ENCODE data around the gene NAA80. TPM values are rescaled to one million over a fixed set of nuclear protein-coding genes. Genes with fewer than 3 reads are reported as not detected.
A peak's percentile ranks its signal among the peaks of the same experiment; 100 is the strongest.

Gene NAA80
- total and polyA plus RNA-seq, 8 donors = 2.6 to 15.6 (median 5.2) TPM

DNA sequence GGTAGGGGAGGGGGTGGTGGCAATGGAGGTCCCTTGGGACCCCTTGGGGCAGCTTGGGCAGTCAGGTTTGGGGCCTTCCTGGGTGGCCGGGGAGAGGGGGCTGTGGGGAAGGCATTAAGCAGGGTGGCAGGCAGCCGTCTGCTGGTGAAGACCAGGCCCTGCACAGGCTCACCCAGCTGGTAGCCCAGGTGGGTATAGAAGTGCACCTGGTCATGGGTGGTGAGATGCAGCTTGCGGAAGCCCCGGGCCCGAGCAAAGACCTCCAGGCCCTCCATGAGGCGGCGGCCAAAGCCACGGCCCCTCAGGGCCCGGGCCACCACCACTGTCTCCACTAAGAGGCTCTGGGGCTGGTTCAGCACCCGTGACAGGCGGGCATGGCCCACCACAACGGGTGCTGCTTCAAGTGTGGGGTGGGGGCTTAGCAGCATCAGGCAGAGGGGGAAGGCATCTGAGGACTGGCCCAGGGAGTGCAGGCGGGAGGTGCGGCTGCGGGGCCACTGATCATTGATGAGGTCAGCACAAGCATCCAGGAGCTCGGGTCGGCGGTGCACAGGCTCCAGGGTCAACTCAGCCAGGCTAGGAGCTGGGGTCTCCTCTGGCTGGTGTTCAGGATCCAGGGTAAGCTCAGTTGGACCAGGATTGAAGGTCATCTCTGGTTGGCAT, 2.4 kb downstream of the NAA80 start:
- TF ChIP-seq CTCF (IDR thresholded peaks at IDR 0.05) = no peak
- no peak overlapping the region for H3K4me3 ChIP-seq
- no peaks in the 10 kb centered on the region for H3K9me3 ChIP-seq
- intact Hi-C loops (cut with DNase I) = no loop called here
- no peak overlapping the region for H3K27ac ChIP-seq
- H3K36me3 ChIP-seq = no peaks in the 10 kb centered on the region
- 88 to 89% methylated on average over 18 of the region's 18 CpGs for WGBS, 2 donors
- FAIRE-seq (no peak), DNase-seq (peak in 2 of 6 donors; percentile 31 to 77), ATAC-seq (no peak)
- peaks cover 21 to 22% (median 21%) of the 10 kb centered on the region in 3 donors for H3K4me1 ChIP-seq
- no peaks in the 10 kb centered on the region for H3K27me3 ChIP-seq

GRCh38 chr3:50295553-50296431, 3.4 kb downstream of the NAA80 start:
- WGBS, 2 donors = 87 to 94% methylated on average over 8 of the region's 8 CpGs
- no peak for FAIRE-seq
- Histone ChIP-seq H3K36me3 (no peaks in the 10 kb centered on the region), H3K27ac (no peak overlapping the region), H3K27me3 (no peaks in the 10 kb centered on the region), H3K9me3 (no peaks in the 10 kb centered on the region), H3K4me1 (peaks cover 21 to 27% (median 21%) of the 10 kb centered on the region in 3 donors), H3K4me3 (no peak overlapping the region)
- intact Hi-C loops (cut with DNase I) = no loop called here
- no peak for DNase-seq
- ATAC-seq = no peak
- TF ChIP-seq CTCF (IDR thresholded peaks at IDR 0.05) = no peak

- 91 to 93% methylated on average over 21 to 22 of the region's 22 CpGs for WGBS, 2 donors
- Histone ChIP-seq H3K27me3 (no peaks in the 10 kb centered on the region), H3K4me1 (peaks cover 14 to 18% (median 16%) of the 10 kb centered on the region in 3 donors), H3K9me3 (no peaks in the 10 kb centered on the region), H3K4me3 (no peak overlapping the region), H3K27ac (no peak overlapping the region), H3K36me3 (peaks cover 0 to 4% (median 4%) of the 10 kb centered on the region in 3 donors)
- ATAC-seq = no peak
- no peak for TF ChIP-seq CTCF (IDR thresholded peaks at IDR 0.05)
- intact Hi-C loops (cut with DNase I) = no loop called here
- peak in 2 of 6 donors; percentile 27 to 75 for DNase-seq
- no peak for FAIRE-seq
These were observed 4.5 kb downstream of the NAA80 start for GRCh38 chr3:50294492-50295403.

GRCh38 chr3:50294089-50294488, 5.1 kb downstream of the NAA80 start:
- WGBS, 2 donors = 87 to 93% methylated on average over 4 of the region's 4 CpGs
- H3K4me3 ChIP-seq = no peak overlapping the region

More at GRCh38 chr3:50294089-50294488, 5.1 kb downstream of the NAA80 start:
- Histone ChIP-seq H3K27ac (no peak overlapping the region), H3K36me3 (peaks cover 0 to 10% (median 7%) of the 10 kb centered on the region in 3 donors), H3K4me1 (peaks cover 14 to 16% (median 16%) of the 10 kb centered on the region in 3 donors), H3K27me3 (no peaks in the 10 kb centered on the region), H3K9me3 (no peaks in the 10 kb centered on the region)
- ATAC-seq (no peak), FAIRE-seq (no peak), DNase-seq (no peak)
- no peak for TF ChIP-seq CTCF (IDR thresholded peaks at IDR 0.05)
- intact Hi-C loops (cut with DNase I) = no loop called here
